NK-92 treated with Interleukin-12 subunit alpha and Interleukin-12 subunit beta, amount 100 ng/mL, for 24 hours (cell line): Measurements from ENCODE around the gene CELSR1.
"Not testable (repeated sequence)": the region's sequence is repeated elsewhere in the genome, so short reads cannot be mapped to it uniquely, and the experiment has no call there.

Experiments used
- DNase-seq: peaks from one replicate; lab custom pipeline; 2025; lab: John Stamatoyannopoulos, UW

Gene CELSR1

GRCh38 chr22:46533070-46533833 is 4.2 kb downstream of the CELSR1 start:
- DNase-seq, result no peak

GRCh38 chr22:46532416-46532815 is 5.0 kb downstream of the CELSR1 start:
- no peak for DNase-seq

DNA sequence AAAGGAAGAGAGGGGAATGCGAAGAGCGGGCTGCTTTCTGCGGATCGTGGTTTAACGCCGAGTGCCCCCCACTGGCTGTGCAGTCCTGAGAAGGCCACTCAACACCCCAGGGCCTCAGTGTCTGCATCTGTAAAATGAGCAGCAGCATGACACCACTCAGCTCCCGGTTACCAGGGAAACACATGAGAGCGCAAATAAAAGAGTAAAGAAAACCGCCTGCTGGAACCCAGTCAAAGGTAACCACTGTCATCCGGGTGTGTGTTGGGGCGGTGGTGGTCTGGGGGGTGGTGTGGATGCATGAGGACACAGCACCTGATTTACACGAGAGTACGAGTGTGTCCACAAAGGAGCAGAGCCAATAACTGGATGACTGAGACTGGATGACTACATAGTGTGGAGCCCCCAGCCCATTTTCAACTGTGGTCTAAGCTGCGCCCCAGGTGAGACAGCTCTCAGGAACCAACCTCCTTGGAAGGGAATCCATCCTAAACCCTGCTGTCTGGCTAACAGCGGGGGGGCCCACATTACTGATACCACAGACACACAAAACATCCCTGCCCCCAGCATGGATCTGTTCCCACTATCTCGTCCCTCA is 5.7 kb downstream of the CELSR1 start:
- no peak for DNase-seq

GRCh38 chr22:46528121-46528610 is 9.3 kb downstream of the CELSR1 start:
- DNase-seq, result no peak

- no peak for DNase-seq
Measured at GRCh38 chr22:46526244-46526839, 11.1 kb downstream of the CELSR1 start.

DNA sequence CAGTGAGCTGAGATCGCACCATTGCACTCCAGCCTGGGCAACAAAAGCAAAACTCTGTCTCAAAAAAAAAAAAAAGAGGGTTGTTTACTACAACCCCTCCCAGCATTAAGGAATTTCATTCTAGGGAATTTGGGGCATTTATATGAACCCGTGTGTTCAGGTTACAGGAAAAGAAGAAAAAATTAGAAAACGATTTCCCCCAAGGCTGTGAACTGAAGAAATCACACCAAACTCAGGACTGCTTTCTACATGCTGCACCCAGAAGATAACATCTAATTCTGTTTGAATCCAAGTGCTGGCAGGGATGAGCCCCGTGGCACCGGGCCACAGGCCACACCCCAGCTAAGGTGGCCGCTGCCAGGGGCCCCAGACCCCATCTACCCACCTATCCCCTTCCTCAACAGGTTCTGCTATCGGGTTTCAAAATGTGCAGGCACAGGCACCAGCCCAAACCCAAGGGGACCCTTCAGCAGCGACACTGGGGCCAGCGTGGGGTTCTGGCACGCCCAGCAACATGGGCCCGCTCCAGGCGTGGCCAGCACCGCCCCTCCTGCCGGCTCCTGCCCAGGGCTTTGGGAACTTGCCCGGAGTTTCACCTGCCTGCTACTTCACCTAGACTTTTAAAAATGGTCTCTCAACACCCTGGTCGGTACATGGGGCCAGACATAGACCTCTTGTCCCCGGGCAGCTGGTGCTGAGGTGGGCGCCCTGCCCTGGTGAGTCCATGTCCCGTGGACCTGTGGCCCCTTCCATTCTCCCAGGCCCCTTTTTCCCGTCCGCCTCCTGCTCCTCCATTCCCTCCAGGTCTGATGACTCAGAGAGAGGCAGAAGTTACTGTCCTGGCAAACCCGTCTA is 11.8 kb downstream of the CELSR1 start:
- DNase-seq, result no peak

- no peak for DNase-seq
Measured at GRCh38 chr22:46524203-46524740, 13.1 kb downstream of the CELSR1 start.

DNA sequence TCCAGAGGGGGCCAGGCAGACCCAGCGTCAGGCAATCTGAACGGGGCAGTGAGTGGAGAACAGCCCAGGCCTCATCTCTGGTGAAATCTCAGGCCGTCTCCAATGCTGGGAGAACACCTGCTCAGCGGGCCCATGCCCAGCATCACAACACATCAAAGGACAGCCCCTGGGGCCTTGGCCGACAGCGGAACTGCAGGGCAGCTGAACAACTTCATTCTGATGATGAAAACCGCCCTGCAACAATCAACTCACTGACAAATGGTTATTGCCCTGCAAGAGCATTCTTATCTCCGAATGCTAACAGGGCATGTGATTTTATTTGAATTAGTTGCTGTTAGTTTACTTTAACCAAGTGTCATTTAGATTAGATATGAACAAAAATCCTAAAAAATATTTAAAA is 14.6 kb downstream of the CELSR1 start:
- no peak for DNase-seq

DNA sequence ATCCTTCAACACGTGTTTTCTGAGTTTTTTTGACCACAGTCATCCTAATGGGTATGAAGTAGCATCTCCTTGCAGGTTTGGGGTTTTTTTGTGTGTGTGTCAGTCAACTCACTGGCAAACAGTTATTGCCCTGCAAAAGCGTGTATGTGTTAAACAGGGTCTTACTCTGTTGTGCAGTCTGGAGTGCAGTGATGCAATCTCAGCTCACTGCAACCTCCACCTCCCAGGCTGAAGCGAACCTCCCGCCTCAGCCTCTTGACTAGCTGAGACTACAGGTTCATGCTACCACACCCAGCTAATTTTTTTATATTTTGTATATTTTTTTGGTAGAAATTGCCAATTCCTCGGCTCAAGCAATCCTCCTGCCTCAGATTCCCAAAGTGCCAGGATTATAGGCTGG is 15.4 kb downstream of the CELSR1 start:
- DNase-seq, result no peak

DNA sequence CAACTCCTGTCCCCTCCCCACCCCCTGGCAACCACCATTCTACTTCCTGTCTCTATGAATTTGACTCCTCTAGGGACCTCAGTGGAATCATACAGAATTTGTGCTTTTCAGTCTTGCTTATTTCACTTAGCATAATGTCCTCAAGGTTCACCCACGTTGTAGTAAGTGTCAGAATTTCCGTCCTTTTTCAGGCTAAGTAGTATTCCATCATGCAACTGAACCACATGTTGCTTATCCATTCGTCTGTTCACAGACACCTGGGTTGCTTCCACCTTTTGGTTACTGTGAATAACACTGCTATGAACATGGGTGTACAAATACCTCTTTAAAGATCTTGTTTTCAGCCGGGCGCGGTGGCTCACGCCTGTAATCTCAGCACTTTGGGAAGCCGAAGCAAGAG is 16.5 kb downstream of the CELSR1 start:
- DNase-seq, result no peak

- DNase-seq, result no peak
Measured at GRCh38 chr22:46519377-46519776, 18.0 kb downstream of the CELSR1 start.

DNA sequence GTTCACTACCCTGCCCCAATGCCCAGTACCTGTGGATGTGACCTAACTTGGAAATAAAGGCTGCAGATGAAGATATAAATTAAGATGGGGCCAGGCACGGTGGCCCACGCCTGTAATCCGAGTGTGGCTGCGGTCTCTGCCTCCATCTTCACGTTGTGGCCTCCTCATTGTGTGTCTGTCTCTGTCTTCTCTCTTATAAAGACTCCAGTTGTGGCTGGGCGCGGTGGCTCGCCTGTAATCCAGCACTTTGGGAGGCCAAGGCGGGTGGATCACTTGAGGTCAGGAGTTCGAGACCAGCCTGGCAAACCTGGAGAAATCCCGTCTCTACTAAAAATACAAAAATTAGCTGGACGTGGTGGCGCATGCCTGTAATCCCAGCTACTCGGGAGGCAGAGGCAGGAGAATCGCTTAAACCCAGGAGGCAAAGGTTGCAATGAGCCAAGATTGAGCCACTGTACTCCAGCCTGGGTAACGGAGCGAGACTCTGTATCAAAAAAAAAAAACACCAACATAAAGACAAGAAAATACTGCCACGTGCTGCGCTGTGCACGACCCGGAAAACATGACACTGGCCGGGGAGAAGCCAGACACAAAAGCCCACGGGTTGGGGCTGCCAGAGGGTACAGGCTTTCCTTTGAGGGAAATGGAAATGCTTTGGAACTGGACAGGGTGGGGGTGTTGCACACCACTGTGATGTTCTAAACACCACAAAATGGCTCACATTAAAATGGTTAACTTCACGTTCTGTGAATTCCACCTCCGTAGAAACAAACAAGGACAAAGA is 18.7 kb downstream of the CELSR1 start:
- DNase-seq, result no peak

GRCh38 chr22:46518038-46518437 is 19.4 kb downstream of the CELSR1 start:
- DNase-seq, result no peak

GRCh38 chr22:46517255-46517761 is 20.1 kb downstream of the CELSR1 start:
- no peak for DNase-seq

DNA sequence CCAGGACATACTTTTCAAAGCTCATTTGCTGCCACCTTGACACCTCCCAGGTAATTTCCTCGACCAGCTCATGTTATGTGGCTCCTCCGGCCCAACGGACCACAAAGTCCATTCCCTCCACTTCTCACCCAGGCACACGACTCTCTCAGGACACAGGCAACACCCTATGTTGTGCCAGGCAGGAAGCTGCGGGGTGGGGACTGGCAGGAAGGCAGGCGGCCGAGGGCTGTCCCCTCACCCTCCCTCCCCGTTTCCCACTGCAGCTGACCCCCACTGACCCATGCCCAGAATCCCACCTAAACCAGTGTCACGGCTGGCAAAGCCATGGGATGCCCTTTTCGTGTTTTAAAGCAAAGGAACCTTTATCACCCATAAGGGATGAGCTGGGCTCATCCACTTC is 20.8 kb downstream of the CELSR1 start:
- DNase-seq, result no peak

DNA sequence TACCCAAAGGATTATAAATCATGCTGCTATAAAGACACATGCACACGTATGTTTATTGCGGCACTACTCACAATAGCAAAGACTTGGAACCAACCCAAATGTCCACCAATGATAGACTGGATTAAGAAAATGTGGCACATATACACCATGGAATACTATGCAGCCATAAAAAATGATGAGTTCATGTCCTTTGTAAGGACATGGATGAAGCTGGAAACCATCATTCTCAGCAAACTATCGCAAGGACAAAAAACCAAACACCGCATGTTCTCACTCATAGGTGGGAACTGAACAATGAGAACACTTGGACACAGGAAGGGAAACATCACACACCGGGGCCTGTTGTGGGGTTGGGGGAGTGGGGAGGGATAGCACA is 21.3 kb downstream of the CELSR1 start:
- DNase-seq, result not testable (repeated sequence)

DNA sequence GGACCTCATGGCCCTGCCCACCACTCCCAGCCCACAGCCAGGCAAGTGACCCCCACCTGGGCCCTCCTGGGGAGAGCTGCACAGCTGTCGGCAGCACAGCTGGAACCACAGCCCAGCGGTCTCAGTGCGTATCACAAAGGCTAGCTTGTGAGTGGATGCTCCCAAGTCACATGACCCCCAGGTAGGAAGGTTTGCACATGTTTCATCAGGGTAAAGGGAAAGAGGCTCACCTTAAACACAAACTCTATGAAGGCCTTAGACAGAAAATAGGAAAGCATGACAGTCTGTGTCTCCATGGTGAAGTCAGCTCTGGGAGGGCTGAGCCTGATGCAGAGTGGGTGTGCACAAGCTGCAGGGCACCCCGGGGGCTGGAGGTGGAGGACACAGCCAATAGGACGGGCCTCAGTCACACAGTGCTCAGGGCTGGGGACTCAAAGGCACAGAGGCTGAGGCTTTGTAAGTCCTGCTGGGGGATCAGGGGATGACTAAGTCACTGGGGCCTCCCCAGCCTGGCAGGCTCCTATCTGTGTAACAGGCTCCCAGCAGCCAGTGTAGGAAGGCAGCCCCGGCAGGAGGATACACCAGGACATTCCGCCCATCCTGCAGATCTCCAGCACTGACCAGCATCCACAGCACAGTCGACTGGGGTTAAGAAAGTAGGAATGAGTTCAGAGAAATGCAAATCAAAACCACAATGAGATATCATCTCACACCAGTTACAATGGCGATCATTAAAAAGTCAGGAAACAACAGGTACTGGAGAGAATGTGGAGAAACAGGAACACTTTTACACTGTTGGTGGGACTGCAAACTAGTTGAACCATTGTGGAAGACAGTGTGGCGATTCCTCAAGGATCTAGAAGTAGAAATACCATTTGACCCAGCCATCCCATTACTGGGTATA is 22.0 kb downstream of the CELSR1 start:
- DNase-seq, result no peak

DNA sequence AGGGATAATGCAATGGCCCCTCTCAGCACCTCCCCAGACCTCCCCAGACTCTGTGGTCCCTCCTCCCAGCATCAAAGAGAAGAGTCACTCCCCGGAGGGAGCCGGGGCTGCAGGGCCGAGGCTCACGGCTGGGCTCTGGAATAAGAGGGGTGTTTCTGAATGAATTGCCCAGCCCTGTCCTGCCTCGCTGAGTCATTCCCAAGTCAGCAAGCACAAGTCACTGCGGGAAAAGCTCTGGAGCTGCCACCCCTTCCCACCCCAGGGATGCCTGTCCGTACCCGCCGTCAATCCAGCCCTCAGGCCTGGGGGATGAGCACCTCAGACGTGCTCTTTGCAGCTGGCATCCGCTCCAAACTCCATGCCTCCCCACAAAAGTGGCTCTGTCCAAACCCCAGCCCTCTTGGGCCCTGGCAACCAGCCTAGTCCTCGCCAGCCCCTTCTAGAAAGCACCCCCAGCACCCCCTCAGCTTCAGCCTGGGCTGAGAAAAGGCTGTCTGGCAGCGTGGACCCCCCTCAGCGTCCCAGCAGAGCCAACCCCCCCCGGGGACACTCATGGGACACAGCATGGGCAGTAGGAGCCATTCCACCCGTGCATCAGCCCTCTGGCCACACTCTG is 22.7 kb downstream of the CELSR1 start:
- DNase-seq, result no peak

GRCh38 chr22:46513908-46514550 is 23.4 kb downstream of the CELSR1 start:
- DNase-seq, result no peak
